B cell (primary cell): ENCODE measurements around the gene ZFR. TPM values are rescaled to one million over a fixed set of nuclear protein-coding genes. Genes with fewer than 3 reads are reported as not detected.

Experiments
- ATAC-seq: fragments of 200-7000 bp; cut with Tn5 transposase; one replicate; pipeline ENCODE4 v1.10.0; 2021; ENCODE audit warnings: low read depth, mild to moderate bottlenecking, moderate number of reproducible peaks, moderate library complexity
- CTCF ChIA-PET: fragments of 350-600 bp; sonication (Branson Sonifier 250); formaldehyde crosslinking; loops from one replicate; lab custom pipeline; 2021; ENCODE audit warnings: antibody characterized with exemption, inconsistent platforms; lab: Charles Lee
- POLR2A ChIA-PET: fragments of 350-600 bp; sonication (Branson Sonifier 250); formaldehyde crosslinking; loops from one replicate; lab custom pipeline; 2021; ENCODE audit warnings: antibody characterized with exemption; lab: Charles Lee
- DNase-seq: peaks from one replicate; pipeline ENCODE4 v3.0.0; 2013
- H2AFZ ChIP-seq: 2 replicates; pipeline ENCODE4 v1.6.1; 2012; ENCODE audit warnings: mild to moderate bottlenecking, low read depth, low read length; ENCODE audit not compliant: insufficient read depth, poor library complexity, severe bottlenecking
- H3K27ac ChIP-seq, 2 donors: 1 replicate in 1 of 2; 2 replicates in 1 of 2; pipeline ENCODE4 v1.5.1; 2012 to 2013; ENCODE audit warnings: low read length in 2 of 2, mild to moderate bottlenecking in 2 of 2, moderate library complexity in 1 of 2
- H3K27me3 ChIP-seq, 4 experiments: fragments of 200-600 bp in 1 of 4; sonication (generic) in 1 of 4; replicated peaks in 1 of 4; 1 replicate in 2 of 4; 2 replicates in 2 of 4; pipeline versions ENCODE4 v1.6.1 to v1.7.0; 2013 to 2016; ENCODE audit warnings: low read length in 3 of 4, mild to moderate bottlenecking in 2 of 4, mixed read lengths in 1 of 4, moderate library complexity in 1 of 4; ENCODE audit not compliant: insufficient read depth in 4 of 4, control insufficient read depth in 3 of 4; ENCODE audit errors: control extremely low read depth in 1 of 4
- H3K36me3 ChIP-seq, 2 experiments: replicated peaks in 1 of 2; 1 replicate in 1 of 2; 2 replicates in 1 of 2; pipeline versions ENCODE4 v1.6.1 to v1.7.1; 2013; ENCODE audit warnings: low read length in 1 of 2; ENCODE audit not compliant: insufficient read depth in 2 of 2, control insufficient read depth in 1 of 2; ENCODE audit errors: control extremely low read depth in 1 of 2, extremely low read depth in 1 of 2
- H3K4me1 ChIP-seq, 2 donors: fragments of 200-600 bp in 1 of 2; sonication (generic) in 1 of 2; 1 replicate in 1 of 2; 2 replicates in 1 of 2; pipeline versions ENCODE4 v1.5.1 to v1.6.1; 2013 to 2017; ENCODE audit warnings: low read length in 2 of 2; ENCODE audit not compliant: control insufficient read depth in 2 of 2, insufficient read depth in 2 of 2
- H3K4me2 ChIP-seq: replicated peaks from 2 replicates; pipeline ENCODE3; 2012; ENCODE audit warnings: mild to moderate bottlenecking, low read depth, low read length; ENCODE audit not compliant: poor library complexity, severe bottlenecking
- H3K4me3 ChIP-seq, 5 experiments: fragments of 200-600 bp in 1 of 5; sonication (generic) in 1 of 5; 1 replicate in 3 of 5; 2 replicates in 2 of 5; pipeline versions ENCODE4 v1.5.1 to v1.7.0; 2011 to 2016; ENCODE audit warnings: low read length in 4 of 5, mild to moderate bottlenecking in 4 of 5, low read depth in 2 of 5, control low read depth in 1 of 5, moderate library complexity in 1 of 5; ENCODE audit not compliant: insufficient read depth in 1 of 5; ENCODE audit errors: control extremely low read depth in 1 of 5, extremely low read depth in 1 of 5
- H3K79me2 ChIP-seq: fragments of 200-600 bp; sonication (generic); one replicate; pipeline ENCODE4 v1.6.0; 2016; ENCODE audit warnings: low read length; ENCODE audit not compliant: control insufficient read depth, insufficient read depth
- H3K9ac ChIP-seq: fragments of 200-600 bp; sonication (generic); 2 replicates; pipeline ENCODE4 v1.6.1; 2017; ENCODE audit warnings: mild to moderate bottlenecking, low read length, moderate library complexity
- H3K9me3 ChIP-seq, 3 donors: one replicate each; pipeline versions ENCODE4 v1.6.1 to v1.7.1; 2013; ENCODE audit warnings: low read length in 2 of 3; ENCODE audit not compliant: control insufficient read depth in 2 of 3, insufficient read depth in 1 of 3; ENCODE audit errors: control extremely low read depth in 1 of 3
- H4K20me1 ChIP-seq: 2 replicates; pipeline ENCODE4 v1.6.0; 2012; ENCODE audit warnings: mild to moderate bottlenecking, low read length; ENCODE audit not compliant: insufficient read depth, control insufficient read depth, poor library complexity, severe bottlenecking
- H3K27ac Mint-ChIP-seq: one replicate; pipeline ENCODE4 v1.8.0; 2021; ENCODE audit warnings: mixed read lengths
- H3K27me3 Mint-ChIP-seq: one replicate; pipeline ENCODE4 v1.8.0; 2021; ENCODE audit warnings: mixed read lengths
- H3K4me1 Mint-ChIP-seq: one replicate; pipeline ENCODE4 v1.8.0; 2021; ENCODE audit warnings: mixed read lengths
- H3K4me3 Mint-ChIP-seq: one replicate; pipeline ENCODE4 v1.8.0; 2021; ENCODE audit warnings: mixed read lengths
- H3K9me3 Mint-ChIP-seq: one replicate; pipeline ENCODE4 v1.8.0; 2022; ENCODE audit warnings: mixed read lengths; ENCODE audit not compliant: insufficient read depth
- CTCF ChIP-seq: fragments of 200-600 bp; IDR thresholded peaks from one replicate; pipeline ENCODE4 v1.8.0; 2022; ENCODE audit warnings: antibody characterized with exemption, mild to moderate bottlenecking
- EZH2 ChIP-seq: IDR thresholded peaks from 2 replicates; pipeline ENCODE4 v1.6.1; 2012; ENCODE audit warnings: borderline replicate concordance, low read depth, mild to moderate bottlenecking, moderate library complexity, low read length; ENCODE audit not compliant: insufficient read depth, poor library complexity, severe bottlenecking
- WGBS: methylation state at CpG from one replicate; pipeline ENCODE4 v1.1.5; 2013; ENCODE audit warnings: missing lambda C conversion rate; ENCODE audit not compliant: insufficient coverage; 5-methylcytosine and 5-hydroxymethylcytosine counted together
- intact Hi-C: fragments of 100-400 bp; cut with micrococcal nuclease; formaldehyde crosslinking; loops from one replicate; pipeline ENCODE4 v1.10.0; 2022
- polyA plus RNA-seq: library from polyadenylated mRNA; depleted of rRNA; stranded (reverse); fragments of >200 nt; gene quantifications from 2 replicates; pipeline ENCODE4 v1.2.3, GENCODE V29; 2012
- total RNA-seq, 2 donors: library from RNA; stranded (reverse); fragments of 120-200 nt in 1 of 2; gene quantifications; 1 replicate in 1 of 2; 2 replicates in 1 of 2; pipeline versions ENCODE4 v1.2.3 to v1.2.4, GENCODE V29; 2013 to 2022

Gene ZFR
- total and polyA plus RNA-seq, 2 donors (not counting 1 experiment from before 2014, with no cell fraction given), result 31.4 to 69.0 TPM

GRCh38 chr5:32365623-32366022, 78.9 kb downstream of the ZFR start:
- Mint-ChIP-seq H3K4me1 (no peaks in the 10 kb centered on the region), H3K4me3 (no peak overlapping the region), H3K9me3 (no peaks in the 10 kb centered on the region), H3K27ac (no peak overlapping the region), H3K27me3 (no peaks in the 10 kb centered on the region)
- WGBS, result 100% methylated on average over 4 of the region's 5 CpGs
- Histone ChIP-seq H3K36me3 (peaks cover 10 to 41% of the 10 kb centered on the region in 2 experiments), H3K4me1 (no peaks in the 10 kb centered on the region), H2AFZ (no peak overlapping the region), H3K4me2 (no peak overlapping the region), H4K20me1 (no peaks in the 10 kb centered on the region), H3K9me3 (no peaks in the 10 kb centered on the region), H3K27me3 (no peaks in the 10 kb centered on the region), H3K27ac (no peak overlapping the region), H3K9ac (no peak overlapping the region), H3K4me3 (no peak overlapping the region), H3K79me2 (no peaks in the 10 kb centered on the region)
- ChIA-PET POLR2A (no interaction called here), CTCF (interaction anchor here (1.2 to 2.2 kb wide), 3 partner anchors 36 to 133 kb away, joined by 4 to 9 read pairs (median 6); no protein-coding TSS in a partner anchor)
- intact Hi-C loops, result no loop called here
- TF ChIP-seq EZH2, result no peak
- TF ChIP-seq CTCF, result no peak
- no peak for ATAC-seq
- DNase-seq, result no peak

- CTCF ChIA-PET, result interaction anchor here (0.6 kb wide), 2 partner anchors 13 to 23 kb away, joined by 3 to 7 read pairs; no protein-coding TSS in a partner anchor
- no peak overlapping the region for H2AFZ ChIP-seq
Observed at GRCh38 chr5:32363030-32363429, 81.5 kb downstream of the ZFR start.

More at GRCh38 chr5:32363030-32363429, 81.5 kb downstream of the ZFR start:
- no peak overlapping the region for H3K4me3 Mint-ChIP-seq
- no peak overlapping the region for H3K4me2 ChIP-seq
- no peaks in the 10 kb centered on the region for H3K9me3 Mint-ChIP-seq
- H3K27me3 Mint-ChIP-seq, result no peaks in the 10 kb centered on the region
- H3K36me3 ChIP-seq, result peaks cover 11 to 52% of the 10 kb centered on the region in 2 experiments
- DNase-seq, result no peak
- H3K4me1 ChIP-seq, result no peaks in the 10 kb centered on the region
- H3K9ac ChIP-seq, result no peak overlapping the region
- no peak overlapping the region for H3K27ac Mint-ChIP-seq
- H3K27ac ChIP-seq, result no peak overlapping the region
- H3K79me2 ChIP-seq, result no peaks in the 10 kb centered on the region
- POLR2A ChIA-PET, result no interaction called here
- no peak overlapping the region for H3K4me3 ChIP-seq
- intact Hi-C loops, result no loop called here
- TF ChIP-seq CTCF (no peak), EZH2 (no peak)
- no peaks in the 10 kb centered on the region for H3K4me1 Mint-ChIP-seq
- no peaks in the 10 kb centered on the region for H4K20me1 ChIP-seq
- no peaks in the 10 kb centered on the region for H3K27me3 ChIP-seq
- ATAC-seq, result no peak
- no peaks in the 10 kb centered on the region for H3K9me3 ChIP-seq
